Kidney epithelial cell (primary cell): ENCODE measurements around the gene ACP2. TPM values are rescaled to one million over a fixed set of nuclear protein-coding genes. Genes with fewer than 3 reads are reported as not detected.

Experiments
- DNase-seq: peaks from one replicate; pipeline ENCODE4 v3.0.0-alpha.2; 2010; ENCODE audit warnings: low read depth
- H3K27me3 ChIP-seq: 2 replicates; pipeline ENCODE4 v1.6.0; 2011; ENCODE audit warnings: low read length; ENCODE audit not compliant: control insufficient read depth, insufficient read depth
- H3K36me3 ChIP-seq: 2 replicates; pipeline ENCODE4 v1.5.1; 2011; ENCODE audit warnings: low read length; ENCODE audit not compliant: control insufficient read depth, insufficient read depth
- H3K4me3 ChIP-seq: 2 replicates; pipeline ENCODE4 v1.5.1; 2011; ENCODE audit warnings: low read depth, mild to moderate bottlenecking, control low read depth, low read length
- total RNA-seq: library from RNA; depleted of rRNA; stranded (reverse); fragments of >200 nt; gene quantifications from 2 replicates; pipeline ENCODE4 v1.2.3, GENCODE V29; 2015
- TF ChIP-seq, protein P1 (sequence below): IDR thresholded peaks from 2 replicates; pipeline ENCODE4 v1.5.1; 2011; ENCODE audit warnings: mild to moderate bottlenecking, moderate library complexity, low read length, control low read depth, inconsistent platforms; ENCODE audit not compliant: insufficient read depth, poor library complexity, severe bottlenecking

ACP2 gene
- total RNA-seq, 1 donor from 2014 or later = 57.1 TPM

DNA sequence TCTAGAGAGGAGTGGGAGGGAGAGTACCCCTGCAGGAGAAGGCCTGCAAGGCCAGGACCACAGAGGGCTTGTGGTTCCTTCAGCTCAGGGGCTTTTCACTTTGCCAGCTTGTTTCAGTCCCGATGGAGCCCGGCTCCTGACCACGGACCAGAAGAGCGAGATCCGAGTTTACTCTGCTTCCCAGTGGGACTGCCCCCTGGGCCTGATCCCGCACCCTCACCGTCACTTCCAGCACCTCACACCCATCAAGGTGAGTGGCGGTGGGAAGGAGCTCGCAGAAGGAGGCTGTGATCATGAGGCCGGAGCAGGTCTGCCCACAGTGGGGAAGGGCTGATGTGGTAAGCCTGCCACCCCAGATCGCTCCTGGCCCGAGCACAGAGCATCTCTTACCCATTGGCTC is 13.5 kb downstream of the ACP2 start:
- H3K27me3 ChIP-seq = no peaks in the 10 kb centered on the region
- no peak for DNase-seq
- H3K36me3 ChIP-seq = peaks cover 4% of the 10 kb centered on the region
- no peak overlapping the region for H3K4me3 ChIP-seq
- TF ChIP-seq, protein P1, sequence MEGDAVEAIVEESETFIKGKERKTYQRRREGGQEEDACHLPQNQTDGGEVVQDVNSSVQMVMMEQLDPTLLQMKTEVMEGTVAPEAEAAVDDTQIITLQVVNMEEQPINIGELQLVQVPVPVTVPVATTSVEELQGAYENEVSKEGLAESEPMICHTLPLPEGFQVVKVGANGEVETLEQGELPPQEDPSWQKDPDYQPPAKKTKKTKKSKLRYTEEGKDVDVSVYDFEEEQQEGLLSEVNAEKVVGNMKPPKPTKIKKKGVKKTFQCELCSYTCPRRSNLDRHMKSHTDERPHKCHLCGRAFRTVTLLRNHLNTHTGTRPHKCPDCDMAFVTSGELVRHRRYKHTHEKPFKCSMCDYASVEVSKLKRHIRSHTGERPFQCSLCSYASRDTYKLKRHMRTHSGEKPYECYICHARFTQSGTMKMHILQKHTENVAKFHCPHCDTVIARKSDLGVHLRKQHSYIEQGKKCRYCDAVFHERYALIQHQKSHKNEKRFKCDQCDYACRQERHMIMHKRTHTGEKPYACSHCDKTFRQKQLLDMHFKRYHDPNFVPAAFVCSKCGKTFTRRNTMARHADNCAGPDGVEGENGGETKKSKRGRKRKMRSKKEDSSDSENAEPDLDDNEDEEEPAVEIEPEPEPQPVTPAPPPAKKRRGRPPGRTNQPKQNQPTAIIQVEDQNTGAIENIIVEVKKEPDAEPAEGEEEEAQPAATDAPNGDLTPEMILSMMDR = no peak

DNA sequence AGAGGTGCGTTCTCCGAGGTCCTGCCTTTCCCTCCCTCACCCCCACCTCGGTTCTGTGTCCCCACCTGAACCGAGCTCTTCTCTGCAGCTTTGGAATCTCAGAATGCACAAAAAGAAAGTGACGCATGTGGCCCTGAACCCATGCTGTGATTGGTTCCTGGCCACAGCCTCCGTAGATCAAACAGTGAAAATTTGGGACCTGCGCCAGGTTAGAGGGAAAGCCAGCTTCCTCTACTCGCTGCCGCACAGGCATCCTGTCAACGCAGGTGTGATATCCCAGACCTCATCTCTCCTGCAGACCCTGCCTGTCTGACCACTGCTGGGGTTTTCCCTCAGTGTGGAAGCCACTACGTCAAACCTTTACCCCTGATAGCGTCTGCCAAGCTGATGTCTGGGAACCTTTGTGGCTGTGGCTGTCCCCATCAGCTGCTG is 13.9 kb downstream of the ACP2 start:
- Histone ChIP-seq H3K4me3 (no peak overlapping the region), H3K27me3 (no peaks in the 10 kb centered on the region), H3K36me3 (peaks cover 3% of the 10 kb centered on the region)
- TF ChIP-seq, protein P1 = no peak
- no peak for DNase-seq

DNA sequence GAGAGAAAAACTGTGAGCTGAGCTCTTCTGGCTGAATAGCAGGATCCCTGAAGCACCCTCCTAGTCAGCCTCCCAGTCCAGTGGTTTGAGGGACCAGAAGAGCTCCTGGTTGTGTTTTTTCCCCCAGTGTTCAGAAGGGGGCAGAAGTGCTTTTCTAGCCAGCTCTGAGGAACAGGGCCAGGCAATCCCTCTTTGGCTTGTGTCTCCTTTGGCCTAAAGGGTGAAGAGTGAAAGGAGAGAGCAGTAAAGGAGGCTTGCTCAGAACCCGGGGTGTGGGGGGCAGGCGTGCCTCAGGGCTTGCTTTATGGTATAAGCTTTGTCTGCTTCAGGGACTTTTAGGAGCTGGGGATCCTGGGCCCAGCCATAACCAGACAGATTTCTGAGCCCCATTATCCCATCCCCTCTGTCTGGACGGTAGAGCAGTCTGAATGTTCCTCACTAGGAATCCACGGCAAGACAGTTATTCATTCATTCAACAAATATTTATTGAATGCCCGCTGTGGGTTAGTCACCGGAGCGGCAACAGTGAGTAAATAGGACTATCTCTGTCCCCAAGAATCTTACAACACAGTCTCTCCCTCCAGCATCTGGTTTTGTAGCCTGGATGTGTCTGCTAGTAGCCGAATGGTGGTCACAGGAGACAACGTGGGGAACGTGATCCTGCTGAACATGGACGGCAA is 14.5 kb downstream of the ACP2 start:
- Histone ChIP-seq H3K4me3 (no peak overlapping the region), H3K36me3 (peaks cover 2% of the 10 kb centered on the region), H3K27me3 (no peaks in the 10 kb centered on the region)
- DNase-seq = no peak
- TF ChIP-seq, protein P1 = peak; percentile 20

DNA sequence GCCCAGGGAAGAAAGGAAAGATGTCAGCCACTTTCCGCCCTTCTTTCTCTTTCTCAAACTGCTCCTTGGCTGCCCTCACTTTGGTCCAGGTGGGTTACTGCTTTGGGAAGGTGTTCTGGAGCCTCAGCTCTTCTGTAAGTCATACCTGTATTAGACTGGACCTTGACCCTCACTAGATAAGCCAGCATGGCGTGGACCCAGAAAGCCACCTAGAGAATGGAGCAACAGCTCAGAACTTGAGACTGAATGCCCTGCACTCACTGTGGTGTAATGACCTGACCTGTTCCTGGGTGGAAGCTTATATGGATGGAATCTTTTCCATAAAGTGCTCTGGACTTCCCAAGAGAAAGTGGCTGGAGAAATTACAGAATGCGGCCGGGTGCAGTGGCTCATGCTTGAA is 15.6 kb downstream of the ACP2 start:
- TF ChIP-seq, protein P1 = no peak
- Histone ChIP-seq H3K4me3 (no peak overlapping the region), H3K36me3 (peaks cover 2% of the 10 kb centered on the region), H3K27me3 (no peaks in the 10 kb centered on the region)
- no peak for DNase-seq

DNA sequence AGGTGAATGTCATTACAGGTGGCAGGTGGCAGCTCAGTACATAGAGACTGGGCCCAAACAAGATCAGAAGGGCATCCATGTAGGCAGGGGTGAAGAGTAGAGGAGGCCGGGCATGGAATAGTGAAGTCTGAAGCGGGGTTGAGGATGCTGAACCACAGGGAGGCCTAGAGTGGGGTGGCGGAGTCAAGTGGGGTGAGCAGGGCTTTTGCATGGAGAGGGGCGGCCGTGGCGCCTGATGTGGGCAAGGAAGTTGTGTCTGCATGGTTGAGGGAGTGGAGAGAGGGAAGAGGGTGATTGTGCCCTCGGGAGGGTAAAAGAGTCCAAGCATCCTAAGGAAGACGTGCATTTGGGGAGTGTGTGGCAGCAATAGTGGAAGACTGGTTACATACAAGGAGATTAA is 19.5 kb downstream of the ACP2 start:
- H3K36me3 ChIP-seq = peaks cover 2% of the 10 kb centered on the region
- DNase-seq = no peak
- H3K4me3 ChIP-seq = no peak overlapping the region
- TF ChIP-seq, protein P1 = no peak
- H3K27me3 ChIP-seq = no peaks in the 10 kb centered on the region
